ENCODE data around the gene ADPGK. TPM values are rescaled to one million over a fixed set of nuclear protein-coding genes. Genes with fewer than 3 reads are reported as not detected.

ADPGK gene
- total and polyA plus RNA-seq, 4 donors, result 53.9 to 102 (median 92.4) TPM

- no peak for DNase-seq
- H3K36me3 ChIP-seq (ENCODE audit: control insufficient read depth in 4 of 4, insufficient read depth in 4 of 4, low read length in 4 of 4), result no peaks in the 10 kb centered on the region
Measured at GRCh38 chr15:72825829-72826228, 42.3 kb upstream of the ADPGK start.

GRCh38 chr15:72824781-72825180 is 41.2 kb upstream of the ADPGK start:
- Histone ChIP-seq H3K4me1 (ENCODE audit: control insufficient read depth in 5 of 5, insufficient read depth in 5 of 5, low read length in 5 of 5) (no peaks in the 10 kb centered on the region), H3K9me3 (ENCODE audit: control insufficient read depth in 4 of 4, insufficient read depth in 3 of 4, low read length in 3 of 4) (peaks cover 0 to 3% (median 0%) of the 10 kb centered on the region in 4 donors), H3K36me3 (ENCODE audit: control insufficient read depth in 4 of 4, insufficient read depth in 4 of 4, low read length in 4 of 4) (no peaks in the 10 kb centered on the region), H3K27ac (ENCODE audit: low read depth in 1 of 2, low read length in 1 of 2) (no peak overlapping the region), H3K27me3 (ENCODE audit: control insufficient read depth in 3 of 3, insufficient read depth in 3 of 3, low read length in 2 of 3) (peaks cover 0 to 6% (median 0%) of the 10 kb centered on the region in 3 donors), H3K4me3 (no peak overlapping the region), H3K9ac (ENCODE audit: insufficient read depth in 1 of 2, low read length in 2 of 2) (no peak overlapping the region)
- 88 to 89% methylated on average over 7 of the region's 7 CpGs for whole genome bisulfite sequencing, 2 donors
- no peak for TF ChIP-seq CTCF (IDR thresholded peaks at IDR 0.05; ENCODE audit: control extremely low read depth, extremely low read depth)
- no peak for ATAC-seq (ENCODE audit: insufficient read depth, low FRiP score)
- no peak for DNase-seq

More at GRCh38 chr15:72825829-72826228, 42.3 kb upstream of the ADPGK start:
- Histone ChIP-seq H3K9me3 (ENCODE audit: control insufficient read depth in 4 of 4, insufficient read depth in 3 of 4, low read length in 3 of 4) (peaks cover 0 to 3% (median 0%) of the 10 kb centered on the region in 4 donors), H3K4me3 (no peak overlapping the region), H3K27ac (ENCODE audit: low read depth in 1 of 2, low read length in 1 of 2) (no peak overlapping the region), H3K27me3 (ENCODE audit: control insufficient read depth in 3 of 3, insufficient read depth in 3 of 3, low read length in 2 of 3) (peaks cover 0 to 6% (median 0%) of the 10 kb centered on the region in 3 donors), H3K4me1 (ENCODE audit: control insufficient read depth in 5 of 5, insufficient read depth in 5 of 5, low read length in 5 of 5) (no peaks in the 10 kb centered on the region), H3K9ac (ENCODE audit: insufficient read depth in 1 of 2, low read length in 2 of 2) (no peak overlapping the region)
- no peak for TF ChIP-seq CTCF (IDR thresholded peaks at IDR 0.05; ENCODE audit: control extremely low read depth, extremely low read depth)
- WGBS, 2 donors, result 68 to 77% methylated on average over 4 of the region's 4 CpGs
- ATAC-seq (ENCODE audit: insufficient read depth, low FRiP score), result no peak

GRCh38 chr15:72824112-72824511 is 40.6 kb upstream of the ADPGK start:
- Histone ChIP-seq H3K27me3 (ENCODE audit: control insufficient read depth in 3 of 3, insufficient read depth in 3 of 3, low read length in 2 of 3) (peaks cover 0 to 6% (median 0%) of the 10 kb centered on the region in 3 donors), H3K4me3 (no peak overlapping the region), H3K9ac (ENCODE audit: insufficient read depth in 1 of 2, low read length in 2 of 2) (no peak overlapping the region), H3K27ac (ENCODE audit: low read depth in 1 of 2, low read length in 1 of 2) (no peak overlapping the region), H3K9me3 (ENCODE audit: control insufficient read depth in 4 of 4, insufficient read depth in 3 of 4, low read length in 3 of 4) (peaks cover 0 to 3% (median 0%) of the 10 kb centered on the region in 4 donors), H3K36me3 (ENCODE audit: control insufficient read depth in 4 of 4, insufficient read depth in 4 of 4, low read length in 4 of 4) (no peaks in the 10 kb centered on the region), H3K4me1 (ENCODE audit: control insufficient read depth in 5 of 5, insufficient read depth in 5 of 5, low read length in 5 of 5) (no peaks in the 10 kb centered on the region)
- no peak for TF ChIP-seq CTCF (IDR thresholded peaks at IDR 0.05; ENCODE audit: control extremely low read depth, extremely low read depth)
- WGBS, 2 donors, result 74 to 79% methylated on average over 14 of the region's 14 CpGs
- DNase-seq (no peak), ATAC-seq (ENCODE audit: insufficient read depth, low FRiP score) (no peak)

- ATAC-seq (ENCODE audit: insufficient read depth, low FRiP score), result no peak
Measured at GRCh38 chr15:72820278-72820677, 36.7 kb upstream of the ADPGK start.

More at GRCh38 chr15:72820278-72820677, 36.7 kb upstream of the ADPGK start:
- H3K27ac ChIP-seq (ENCODE audit: low read depth in 1 of 2, low read length in 1 of 2), result no peak overlapping the region
- H3K9ac ChIP-seq (ENCODE audit: insufficient read depth in 1 of 2, low read length in 2 of 2), result no peak overlapping the region
- no peak overlapping the region for H3K4me3 ChIP-seq
- 42 to 67% methylated on average over 4 of the region's 4 CpGs for WGBS, 2 donors
- H3K27me3 ChIP-seq (ENCODE audit: control insufficient read depth in 3 of 3, insufficient read depth in 3 of 3, low read length in 2 of 3), result peaks cover 0 to 5% (median 0%) of the 10 kb centered on the region in 3 donors
- H3K4me1 ChIP-seq (ENCODE audit: control insufficient read depth in 5 of 5, insufficient read depth in 5 of 5, low read length in 5 of 5), result no peaks in the 10 kb centered on the region
- DNase-seq, result no peak
- peaks cover 0 to 2% (median 0%) of the 10 kb centered on the region in 4 donors for H3K9me3 ChIP-seq (ENCODE audit: control insufficient read depth in 4 of 4, insufficient read depth in 3 of 4, low read length in 3 of 4)
- no peak for TF ChIP-seq CTCF (IDR thresholded peaks at IDR 0.05; ENCODE audit: control extremely low read depth, extremely low read depth)
- H3K36me3 ChIP-seq (ENCODE audit: control insufficient read depth in 4 of 4, insufficient read depth in 4 of 4, low read length in 4 of 4), result no peaks in the 10 kb centered on the region
